ENCODE data around the gene TMEM117.

DNA sequence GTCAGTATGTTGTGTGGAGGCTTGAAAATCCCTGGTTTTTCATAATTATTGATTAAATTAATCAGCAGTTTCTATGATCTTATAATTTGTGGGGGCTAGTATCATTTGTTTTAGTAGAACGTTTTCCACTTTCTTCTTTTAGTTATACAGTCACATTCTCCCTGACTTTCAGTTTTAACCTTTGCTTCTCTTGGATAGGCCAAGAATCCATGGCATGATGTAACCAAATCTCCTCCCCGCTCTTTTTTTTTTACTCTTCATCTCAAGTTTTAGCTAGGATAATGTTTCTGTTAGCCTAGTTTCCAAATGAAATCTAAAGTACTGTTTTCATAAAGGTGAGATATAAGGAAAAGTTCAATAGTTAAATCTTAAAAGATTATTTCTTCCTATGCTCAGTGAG lies 106.5 kb downstream of the TMEM117 start:
- TF ChIP-seq, protein P1, sequence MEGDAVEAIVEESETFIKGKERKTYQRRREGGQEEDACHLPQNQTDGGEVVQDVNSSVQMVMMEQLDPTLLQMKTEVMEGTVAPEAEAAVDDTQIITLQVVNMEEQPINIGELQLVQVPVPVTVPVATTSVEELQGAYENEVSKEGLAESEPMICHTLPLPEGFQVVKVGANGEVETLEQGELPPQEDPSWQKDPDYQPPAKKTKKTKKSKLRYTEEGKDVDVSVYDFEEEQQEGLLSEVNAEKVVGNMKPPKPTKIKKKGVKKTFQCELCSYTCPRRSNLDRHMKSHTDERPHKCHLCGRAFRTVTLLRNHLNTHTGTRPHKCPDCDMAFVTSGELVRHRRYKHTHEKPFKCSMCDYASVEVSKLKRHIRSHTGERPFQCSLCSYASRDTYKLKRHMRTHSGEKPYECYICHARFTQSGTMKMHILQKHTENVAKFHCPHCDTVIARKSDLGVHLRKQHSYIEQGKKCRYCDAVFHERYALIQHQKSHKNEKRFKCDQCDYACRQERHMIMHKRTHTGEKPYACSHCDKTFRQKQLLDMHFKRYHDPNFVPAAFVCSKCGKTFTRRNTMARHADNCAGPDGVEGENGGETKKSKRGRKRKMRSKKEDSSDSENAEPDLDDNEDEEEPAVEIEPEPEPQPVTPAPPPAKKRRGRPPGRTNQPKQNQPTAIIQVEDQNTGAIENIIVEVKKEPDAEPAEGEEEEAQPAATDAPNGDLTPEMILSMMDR (tag by site-specific recombination; IDR thresholded peaks at IDR 0.05) = no peak
- no peak for TF ChIP-seq ZNF274 (IDR thresholded peaks at IDR 0.05; ENCODE audit: low read length)
- no peak for TF ChIP-seq ZNF274 (tag by site-specific recombination; IDR thresholded peaks at IDR 0.05; ENCODE audit: borderline replicate concordance)
- TF ChIP-seq ZNF23 (tag by site-specific recombination; IDR thresholded peaks at IDR 0.05; ENCODE audit: borderline replicate concordance) = no peak
- TF ChIP-seq ZNF391 (tag by site-specific recombination; IDR thresholded peaks at IDR 0.05; ENCODE audit: borderline replicate concordance, low read depth) = no peak
- TF ChIP-seq ZNF660 (tag by site-specific recombination; IDR thresholded peaks at IDR 0.05) = no peak
